Measurements from ENCODE around the gene DTX1.
A peak's percentile ranks its signal among the peaks of the same experiment; 100 is the strongest.
"Not testable (repeated sequence)": the region's sequence is repeated elsewhere in the genome, so short reads cannot be mapped to it uniquely, and the experiment has no call there.

Gene DTX1

GRCh38 chr12:113117684-113118083, 61.2 kb downstream of the DTX1 start:
- DNase-seq, result not testable (repeated sequence)

GRCh38 chr12:113118142-113118541, 61.6 kb downstream of the DTX1 start:
- no peak for DNase-seq

- DNase-seq, result no peak
Measured at GRCh38 chr12:113119980-113120669, 63.6 kb downstream of the DTX1 start.

GRCh38 chr12:113120670-113121370, 64.3 kb downstream of the DTX1 start:
- DNase-seq, result no peak

- peak; percentile 40 to 61 for DNase-seq
Measured at GRCh38 chr12:113127791-113128199, 71.3 kb downstream of the DTX1 start.

GRCh38 chr12:113128802-113129663, 72.5 kb downstream of the DTX1 start:
- no peak for DNase-seq

GRCh38 chr12:113129664-113130456, 73.3 kb downstream of the DTX1 start:
- DNase-seq, result no peak

GRCh38 chr12:113130457-113131135, 74.1 kb downstream of the DTX1 start:
- peak; percentile 32 to 44 for DNase-seq

GRCh38 chr12:113131556-113131955, 75.0 kb downstream of the DTX1 start:
- no peak for DNase-seq

- no peak for DNase-seq
Measured at GRCh38 chr12:113133036-113133435, 76.5 kb downstream of the DTX1 start.

- DNase-seq, result no peak
Measured at GRCh38 chr12:113133666-113134065, 77.1 kb downstream of the DTX1 start.

- no peak for DNase-seq
Measured at GRCh38 chr12:113134071-113134470, 77.5 kb downstream of the DTX1 start.

- DNase-seq, result no peak
Measured at GRCh38 chr12:113134521-113134951, 78.0 kb downstream of the DTX1 start.

- no peak for DNase-seq
Measured at GRCh38 chr12:113135178-113136127, 78.9 kb downstream of the DTX1 start, which contains the start of gene RASAL1. Gene RASAL1 (minus strand): TSS chr12:113135761. CDS start chr12:113135462, 299 bp downstream.

- no peak for DNase-seq
Measured at GRCh38 chr12:113136128-113136989, 79.8 kb downstream of the DTX1 start.

- no peak for DNase-seq
Measured at GRCh38 chr12:113136990-113137511, 80.5 kb downstream of the DTX1 start.

- no peak for DNase-seq
Measured at GRCh38 chr12:113137861-113138783, 81.6 kb downstream of the DTX1 start.

- DNase-seq, result no peak
Measured at GRCh38 chr12:113138826-113139225, 82.3 kb downstream of the DTX1 start.
